Neural cell (in vitro differentiated cells): ENCODE data around the gene PIANP. TPM values are rescaled to one million over a fixed set of nuclear protein-coding genes. Genes with fewer than 3 reads are reported as not detected.

Experiments used
- H2AFZ ChIP-seq: fragments of 200-600, 300-800 bp; sonication (generic), shearing (Covaris generic); 2 replicates; pipeline ENCODE4 v1.6.0; 2014; ENCODE audit warnings: low read depth, mild to moderate bottlenecking, antibody characterized with exemption, low read length, moderate library complexity
- H3F3A ChIP-seq: fragments of 200-600 bp; shearing (Covaris generic); 2 replicates; pipeline ENCODE4 v1.6.1; 2016; ENCODE audit warnings: mild to moderate bottlenecking, moderate library complexity, mixed read lengths, antibody characterized with exemption, low read length; ENCODE audit not compliant: insufficient read depth, poor library complexity, severe bottlenecking
- H3K27ac ChIP-seq: fragments of 200-600, 300-800 bp; sonication (generic), shearing (Covaris generic); 2 replicates; pipeline ENCODE4 v1.5.1; 2014; ENCODE audit warnings: mild to moderate bottlenecking, low read length, moderate library complexity
- H3K27me3 ChIP-seq: fragments of 300-800, 200-600 bp; sonication (generic), shearing (Covaris generic); 2 replicates; pipeline ENCODE4 v1.6.0; 2014; ENCODE audit warnings: mild to moderate bottlenecking, low read depth, low read length, moderate library complexity; ENCODE audit not compliant: insufficient read depth
- H3K36me3 ChIP-seq: fragments of 300-800, 200-600 bp; sonication (generic), shearing (Covaris generic); 2 replicates; pipeline ENCODE4 v1.5.1; 2014; ENCODE audit warnings: mild to moderate bottlenecking, antibody characterized with exemption, low read length, moderate library complexity; ENCODE audit not compliant: insufficient read depth
- H3K4me2 ChIP-seq: fragments of 300-800, 200-600 bp; sonication (generic), shearing (Covaris generic); 2 replicates; pipeline ENCODE4 v1.6.0; 2014; ENCODE audit warnings: mild to moderate bottlenecking, low read length
- H3K4me3 ChIP-seq: fragments of 300-800, 200-600 bp; sonication (generic), shearing (Covaris generic); 2 replicates; pipeline ENCODE4 v1.5.1; 2014; ENCODE audit warnings: mild to moderate bottlenecking, low read length, moderate library complexity
- H3K79me2 ChIP-seq: fragments of 200-600 bp; shearing (Covaris generic); replicated peaks from 2 replicates; pipeline ENCODE4 v1.6.0; 2014; ENCODE audit warnings: mild to moderate bottlenecking, low read length, moderate library complexity; ENCODE audit not compliant: insufficient read depth
- H3K9ac ChIP-seq: fragments of 300-800, 200-600 bp; sonication (generic), shearing (Covaris generic); 2 replicates; pipeline ENCODE4 v1.6.1; 2016; ENCODE audit warnings: mild to moderate bottlenecking, low read length, mixed read lengths
- H3K9me2 ChIP-seq: fragments of 200-600 bp; shearing (Covaris generic); 2 replicates; pipeline ENCODE4 v1.6.1; 2016; ENCODE audit warnings: mild to moderate bottlenecking, low read length, mixed read lengths; ENCODE audit not compliant: insufficient read depth
- H3K9me3 ChIP-seq: fragments of 200-600, 300-800 bp; sonication (generic), shearing (Covaris generic); 2 replicates; pipeline ENCODE4 v1.6.1; 2016; ENCODE audit warnings: mild to moderate bottlenecking, mixed run types, low read length, moderate library complexity, mixed read lengths
- H4K20me1 ChIP-seq: fragments of 200-600 bp; shearing (Covaris generic); 2 replicates; pipeline ENCODE4 v1.6.1; 2016; ENCODE audit warnings: mild to moderate bottlenecking, mixed run types; ENCODE audit not compliant: insufficient read depth
- CTCF ChIP-seq: fragments of 450-650 bp; IDR thresholded peaks from 2 replicates; pipeline ENCODE4 v1.5.1; 2014; ENCODE audit warnings: antibody characterized with exemption, mild to moderate bottlenecking, moderate library complexity; ENCODE audit not compliant: poor library complexity, severe bottlenecking
- EP300 ChIP-seq: fragments of 450-650 bp; conservative IDR thresholded peaks from 2 replicates; pipeline ENCODE4 v1.6.1; 2014; ENCODE audit warnings: antibody characterized with exemption, mild to moderate bottlenecking, moderate library complexity; ENCODE audit not compliant: poor library complexity, severe bottlenecking
- EZH2 ChIP-seq: fragments of 200-600, 300-800 bp; shearing (Covaris generic), sonication (generic); IDR thresholded peaks from 2 replicates; pipeline ENCODE4 v1.6.1; 2014; ENCODE audit warnings: antibody characterized with exemption, low read length, borderline replicate concordance, mild to moderate bottlenecking; ENCODE audit not compliant: insufficient read depth, poor library complexity, severe bottlenecking
- MXI1 ChIP-seq: fragments of 450-650 bp; conservative IDR thresholded peaks from 2 replicates; pipeline ENCODE4 v1.6.1; 2014; ENCODE audit warnings: antibody characterized with exemption, mild to moderate bottlenecking; ENCODE audit not compliant: poor library complexity, severe bottlenecking
- POLR2AphosphoS5 ChIP-seq: IDR thresholded peaks from 2 replicates; pipeline ENCODE4 v1.6.1; 2012
- RAD21 ChIP-seq: fragments of 450-650 bp; conservative IDR thresholded peaks from 2 replicates; pipeline ENCODE4 v1.6.1; 2014; ENCODE audit warnings: antibody characterized with exemption, mild to moderate bottlenecking, moderate library complexity
- REST ChIP-seq: IDR thresholded peaks from 2 replicates; pipeline ENCODE4 v1.6.1; 2012; ENCODE audit warnings: borderline replicate concordance
- SMC3 ChIP-seq: fragments of 450-650 bp; conservative IDR thresholded peaks from 2 replicates; pipeline ENCODE4 v1.6.1; 2014; ENCODE audit warnings: antibody characterized with exemption, mild to moderate bottlenecking, moderate library complexity; ENCODE audit not compliant: poor library complexity
- TAF1 ChIP-seq: IDR thresholded peaks from 2 replicates; pipeline ENCODE4 v1.6.1; 2012; ENCODE audit warnings: low read depth
- polyA minus RNA-seq: library from RNA; depleted of rRNA, polyadenylated mRNA; stranded (reverse); fragments of >200 nt; gene quantifications from 2 replicates; pipeline ENCODE4 v1.2.3, GENCODE V29; 2014
- polyA plus RNA-seq: library from polyadenylated mRNA; depleted of rRNA; stranded (reverse); fragments of >200 nt; gene quantifications from 2 replicates; pipeline ENCODE4 v1.2.3, GENCODE V29; 2014

PIANP gene
- 2.1 and 4.4 TPM in 2 replicates for polyA plus RNA-seq
- 3.5 and 3.9 TPM in 2 replicates for polyA minus RNA-seq

- no peaks in the 10 kb centered on the region for H3K27me3 ChIP-seq
- no peaks in the 10 kb centered on the region for H3K9me3 ChIP-seq
- peak within 1 kb of the TSS; percentile 77 for H3K27ac ChIP-seq
- peaks cover 8% of the 10 kb centered on the region for H3K79me2 ChIP-seq
- H4K20me1 ChIP-seq = no peaks in the 10 kb centered on the region
- TF ChIP-seq POLR2AphosphoS5 (no peak), CTCF (no peak), EP300 (no peak), EZH2 (no peak), SMC3 (peak; percentile 36), MXI1 (no peak)
- no peaks in the 10 kb centered on the region for H3K36me3 ChIP-seq
- H3K4me3 ChIP-seq = peak within 1 kb of the TSS; percentile 97
- H3F3A ChIP-seq = no peaks in the 10 kb centered on the region
- no peaks in the 10 kb centered on the region for H3K9me2 ChIP-seq
- peak within 1 kb of the TSS; percentile 91 for H3K4me2 ChIP-seq
- peak within 1 kb of the TSS; percentile 96 for H3K9ac ChIP-seq
- peak within 1 kb of the TSS; percentile 80 for H2AFZ ChIP-seq
Measured at GRCh38 chr12:6700646-6701051, at the start of gene PIANP. TSS of gene PIANP (minus strand) at chr12:6700815. CDS start at chr12:6698061, 2,754 bp downstream.

- H3K79me2 ChIP-seq = peaks cover 20% of the 10 kb centered on the region
- H4K20me1 ChIP-seq = no peaks in the 10 kb centered on the region
- no peaks in the 10 kb centered on the region for H3F3A ChIP-seq
- H3K4me3 ChIP-seq = no peak overlapping the region
- H3K36me3 ChIP-seq = peaks cover 7% of the 10 kb centered on the region
- no peaks in the 10 kb centered on the region for H3K9me3 ChIP-seq
- no peak overlapping the region for H3K4me2 ChIP-seq
- TF ChIP-seq MXI1 = no peak
- no peak overlapping the region for H3K9ac ChIP-seq
- no peak overlapping the region for H3K27ac ChIP-seq
- no peak overlapping the region for H2AFZ ChIP-seq
- no peaks in the 10 kb centered on the region for H3K9me2 ChIP-seq
- H3K27me3 ChIP-seq = no peaks in the 10 kb centered on the region
Measured at GRCh38 chr12:6748761-6749160, 48.1 kb upstream of the PIANP start.

GRCh38 chr12:6747216-6747615, 46.6 kb upstream of the PIANP start:
- no peak overlapping the region for H2AFZ ChIP-seq

More at GRCh38 chr12:6747216-6747615, 46.6 kb upstream of the PIANP start:
- Histone ChIP-seq H3K79me2 (peaks cover 15% of the 10 kb centered on the region), H3K9ac (no peak overlapping the region), H3K4me3 (no peak overlapping the region), H3K4me2 (no peak overlapping the region), H3K27ac (no peak overlapping the region), H3K36me3 (peaks cover 7% of the 10 kb centered on the region), H3F3A (no peaks in the 10 kb centered on the region), H3K9me3 (no peaks in the 10 kb centered on the region), H3K9me2 (no peaks in the 10 kb centered on the region), H3K27me3 (no peaks in the 10 kb centered on the region), H4K20me1 (no peaks in the 10 kb centered on the region)
- TF ChIP-seq TAF1 (no peak), CTCF (no peak), REST (no peak), RAD21 (no peak), EZH2 (no peak), SMC3 (no peak), MXI1 (no peak), EP300 (no peak), POLR2AphosphoS5 (no peak)
